HCT116 (cell line): ENCODE results near the gene CKLF.

ENCODE experiments used
- ATF3 ChIP-seq: IDR thresholded peaks from 2 replicates; pipeline ENCODE4 v1.6.1; 2012
- CTCF ChIP-seq, 3 experiments: fragments of 200-600 bp in 1 of 3; sonication (generic) in 1 of 3; IDR thresholded peaks in 2 of 3; conservative IDR thresholded peaks in 1 of 3; 2 replicates each; pipeline ENCODE4 v1.5.1; 2012 to 2017; ENCODE audit warnings: low read depth in 2 of 3, low read length in 2 of 3, antibody characterized with exemption in 1 of 3, borderline replicate concordance in 1 of 3, control low read depth in 1 of 3, mild to moderate bottlenecking in 1 of 3, mixed read lengths in 1 of 3, mixed run types in 1 of 3, moderate library complexity in 1 of 3; ENCODE audit not compliant: insufficient read depth in 1 of 3
- EGR1 ChIP-seq: IDR thresholded peaks from 2 replicates; pipeline ENCODE4 v1.6.1; 2012; ENCODE audit warnings: low read depth
- EZH2 ChIP-seq: fragments of 200-600 bp; sonication (generic); IDR thresholded peaks from 2 replicates; pipeline ENCODE4 v1.6.1; 2017; ENCODE audit warnings: antibody characterized with exemption, mixed run types
- EZH2phosphoT487 ChIP-seq: fragments of 200-600 bp; IDR thresholded peaks from 2 replicates; pipeline ENCODE4 v1.6.1; 2018; ENCODE audit warnings: antibody characterized with exemption, borderline replicate concordance
- POLR2A ChIP-seq: IDR thresholded peaks from 2 replicates; pipeline ENCODE4 v1.7.0; 2011; ENCODE audit warnings: borderline replicate concordance; ENCODE audit not compliant: insufficient read depth, insufficient read length; ENCODE audit errors: extremely low read depth
- POLR2AphosphoS5 ChIP-seq: IDR thresholded peaks from 2 replicates; pipeline ENCODE4 v1.6.1; 2011; ENCODE audit warnings: mild to moderate bottlenecking, low read depth, low read length, moderate library complexity
- RAD21 ChIP-seq: IDR thresholded peaks from 2 replicates; pipeline ENCODE4 v1.6.1; 2012; ENCODE audit warnings: low read depth, mild to moderate bottlenecking
- TCF7L2 ChIP-seq: IDR thresholded peaks from 2 replicates; pipeline ENCODE4 v1.7.0; 2011; ENCODE audit warnings: borderline replicate concordance, inconsistent platforms; ENCODE audit not compliant: insufficient read depth, insufficient read length; ENCODE audit errors: extremely low read depth
- YY1 ChIP-seq: IDR thresholded peaks from 2 replicates; pipeline ENCODE4 v1.6.1; 2011; ENCODE audit warnings: low read length, low read depth, moderate library complexity, mild to moderate bottlenecking; ENCODE audit not compliant: insufficient replicate concordance; ENCODE audit errors: extremely low read depth
- ZNF274 ChIP-seq: fragments of 200-500 bp; sonication (Bioruptor generic); IDR thresholded peaks from 2 replicates; pipeline ENCODE4 v1.6.1; 2014; ENCODE audit warnings: mild to moderate bottlenecking, low read depth, low read length, inconsistent platforms

GRCh38 chr16:66554021-66554420, 1.6 kb downstream of the CKLF start:
- TF ChIP-seq TCF7L2 (no peak), RAD21 (no peak), CTCF (IDR thresholded peaks at IDR 0.05 in 2 of 3, conservative IDR thresholded peaks at IDR 0.05 in 1 of 3; ENCODE audit: borderline replicate concordance in 1 of 3, insufficient read depth in 1 of 3, low read depth in 2 of 3, low read length in 2 of 3) (no peak), POLR2AphosphoS5 (no peak), ATF3 (no peak), EZH2 (no peak), YY1 (no peak), EZH2phosphoT487 (no peak), POLR2A (no peak), EGR1 (no peak), ZNF274 (no peak)
